HCT116 (cell line): Measurements from ENCODE around the gene GFOD1. TPM values are rescaled to one million over a fixed set of nuclear protein-coding genes. Genes with fewer than 3 reads are reported as not detected.

Experiments used
- ATAC-seq: fragments of 200-7000 bp; cut with Tn5 transposase; 2 replicates; pipeline ENCODE4 v1.9.1; 2020; ENCODE audit warnings: mild to moderate bottlenecking, moderate library complexity
- BruUV-seq: library from RNA; stranded (reverse); fragments of 400-500 nt; replicated peaks from 2 replicates; lab custom pipeline; 2021; lab: Mats Ljungman, UMichigan
- CTCF ChIA-PET: fragments of 300-600 bp; sonication (Branson Sonifier 250); formaldehyde crosslinking; loops from one replicate; lab custom pipeline; 2021; ENCODE audit warnings: antibody characterized with exemption; lab: Charles Lee
- POLR2A ChIA-PET: fragments of 300-600, 350-600 bp; sonication (Branson Sonifier 250); formaldehyde crosslinking; loops from one replicate; lab custom pipeline; 2021; ENCODE audit warnings: antibody characterized with exemption; lab: Charles Lee
- RAD21 ChIA-PET, 2 experiments: fragments of 300-600 bp; sonication (Branson Sonifier 250); formaldehyde crosslinking; loops; one replicate each; lab custom pipeline; 2023; ENCODE audit warnings: low total read pairs in 2 of 2; ENCODE audit not compliant: uncharacterized antibody in 2 of 2, unreplicated experiment in 2 of 2, low non-redundant PET in 1 of 2; lab: Charles Lee
- DNase-seq: peaks from one replicate; pipeline ENCODE4 v3.0.0-alpha.2; 2010; ENCODE audit warnings: low read depth, low spot score
- H2AFZ ChIP-seq: fragments of 200-600 bp; shearing (Covaris generic), sonication (generic); 2 replicates; pipeline ENCODE4 v1.6.1; 2017; ENCODE audit warnings: low read depth, mixed run types, mixed read lengths, antibody characterized with exemption, low read length; ENCODE audit not compliant: poor library complexity, severe bottlenecking
- H3K27ac ChIP-seq: 2 replicates; pipeline ENCODE4 v1.5.1; 2012; ENCODE audit warnings: low read depth, low read length
- H3K27me3 ChIP-seq: fragments of 200-600 bp; sonication (generic); 2 replicates; pipeline ENCODE4 v1.6.1; 2016; ENCODE audit warnings: mixed run types, low read length, mixed read lengths; ENCODE audit not compliant: insufficient read depth
- H3K36me3 ChIP-seq, 2 experiments: fragments of 200-500 bp in 1 of 2; fragments of 200-600 bp in 1 of 2; sonication (Bioruptor generic) in 1 of 2; sonication (generic) in 1 of 2; 2 replicates each; pipeline versions ENCODE4 v1.5.1 to v1.6.1; 2014 to 2016; ENCODE audit warnings: low read length in 2 of 2, inconsistent platforms in 1 of 2, mixed read lengths in 1 of 2, mixed run types in 1 of 2; ENCODE audit not compliant: insufficient read depth in 2 of 2, control insufficient read depth in 1 of 2
- H3K4me1 ChIP-seq, 2 experiments: fragments of 200-600 bp in 1 of 2; sonication (generic) in 1 of 2; 2 replicates each; pipeline versions ENCODE4 v1.5.1 to v1.6.1; 2012 to 2017; ENCODE audit warnings: low read length in 2 of 2, inconsistent platforms in 1 of 2, mild to moderate bottlenecking in 1 of 2, mixed read lengths in 1 of 2, mixed run types in 1 of 2, moderate library complexity in 1 of 2; ENCODE audit not compliant: insufficient read depth in 2 of 2, control insufficient read depth in 1 of 2
- H3K4me2 ChIP-seq: fragments of 200-600 bp; sonication (generic); 2 replicates; pipeline ENCODE4 v1.6.1; 2017; ENCODE audit warnings: mixed run types, low read length, mixed read lengths
- H3K4me3 ChIP-seq, 2 experiments: fragments of 200-600 bp in 1 of 2; sonication (generic) in 1 of 2; replicated peaks in 1 of 2; 2 replicates each; pipeline ENCODE4 v1.5.1; 2011 to 2016; ENCODE audit warnings: low read length in 2 of 2, control low read depth in 1 of 2, low read depth in 1 of 2, mild to moderate bottlenecking in 1 of 2, mixed read lengths in 1 of 2, mixed run types in 1 of 2
- H3K79me2 ChIP-seq: fragments of 200-600 bp; sonication (generic); 2 replicates; pipeline ENCODE4 v1.6.1; 2017; ENCODE audit warnings: mild to moderate bottlenecking, mixed run types, low read length, moderate library complexity, mixed read lengths; ENCODE audit not compliant: insufficient read depth
- H3K9ac ChIP-seq: fragments of 200-600 bp; sonication (generic); 2 replicates; pipeline ENCODE4 v1.6.1; 2016; ENCODE audit warnings: low read length, mixed read lengths
- H3K9me2 ChIP-seq: fragments of 200-600 bp; sonication (generic), shearing (Covaris generic); 2 replicates; pipeline ENCODE4 v1.6.1; 2017; ENCODE audit warnings: mixed run types, mild to moderate bottlenecking, moderate library complexity; ENCODE audit not compliant: insufficient read depth
- H3K9me3 ChIP-seq, 2 experiments: fragments of 200-500 bp in 1 of 2; fragments of 200-600 bp in 1 of 2; sonication (Bioruptor generic) in 1 of 2; sonication (generic) in 1 of 2; 2 replicates each; pipeline ENCODE4 v1.6.1; 2014 to 2017; ENCODE audit warnings: low read length in 2 of 2, mixed read lengths in 2 of 2, inconsistent platforms in 1 of 2, low read depth in 1 of 2, mild to moderate bottlenecking in 1 of 2, mixed run types in 1 of 2, moderate library complexity in 1 of 2; ENCODE audit not compliant: control insufficient read depth in 1 of 2, insufficient read depth in 1 of 2
- H4K20me1 ChIP-seq: fragments of 200-600 bp; sonication (generic), shearing (Covaris generic); 2 replicates; pipeline ENCODE4 v1.6.1; 2017; ENCODE audit warnings: mixed run types, mild to moderate bottlenecking, moderate library complexity; ENCODE audit not compliant: insufficient read depth
- ATF3 ChIP-seq: IDR thresholded peaks from 2 replicates; pipeline ENCODE4 v1.6.1; 2012
- CBX3 ChIP-seq: IDR thresholded peaks from 2 replicates; pipeline ENCODE4 v1.6.1; 2012; ENCODE audit warnings: low read depth
- CEBPB ChIP-seq: IDR thresholded peaks from 2 replicates; pipeline ENCODE4 v1.6.1; 2012; ENCODE audit warnings: low read depth
- ELF1 ChIP-seq: IDR thresholded peaks from 2 replicates; pipeline ENCODE4 v1.6.1; 2012; ENCODE audit warnings: low read depth, borderline replicate concordance
- EZH2 ChIP-seq: fragments of 200-600 bp; sonication (generic); IDR thresholded peaks from 2 replicates; pipeline ENCODE4 v1.6.1; 2017; ENCODE audit warnings: antibody characterized with exemption, mixed run types
- MAX ChIP-seq: IDR thresholded peaks from 2 replicates; pipeline ENCODE4 v1.6.1; 2012
- RAD21 ChIP-seq: IDR thresholded peaks from 2 replicates; pipeline ENCODE4 v1.6.1; 2012; ENCODE audit warnings: low read depth, mild to moderate bottlenecking
- SP1 ChIP-seq: IDR thresholded peaks from 2 replicates; pipeline ENCODE4 v1.6.1; 2012; ENCODE audit warnings: low read depth
- YY1 ChIP-seq: IDR thresholded peaks from 2 replicates; pipeline ENCODE4 v1.6.1; 2011; ENCODE audit warnings: low read length, low read depth, moderate library complexity, mild to moderate bottlenecking; ENCODE audit not compliant: insufficient replicate concordance; ENCODE audit errors: extremely low read depth
- ZFX ChIP-seq: fragments of 450-650 bp; IDR thresholded peaks from 2 replicates; pipeline ENCODE4 v1.6.1; 2017
- intact Hi-C: fragments of 100-400 bp; cut with micrococcal nuclease; formaldehyde crosslinking; loops from 2 replicates; pipeline ENCODE4 v1.10.0; 2022
- total RNA-seq: library from RNA; stranded (reverse); gene quantifications from one replicate; pipeline ENCODE4 v1.2.1, GENCODE V29; 2021; ENCODE audit not compliant: unreplicated experiment

The GFOD1 gene
- total RNA-seq, 1 experiment from 2014 or later = 3.8 TPM

GRCh38 chr6:13406781-13407180, 80.6 kb downstream of the GFOD1 start:
- ChIA-PET CTCF (no interaction called here), RAD21 (interaction anchor here in 1 of 2 experiments (0.6 kb wide), 1 partner anchor 9 kb away, joined by 3 read pairs; no protein-coding TSS in a partner anchor), POLR2A (no interaction called here)
- H3K36me3 ChIP-seq = no peaks in the 10 kb centered on the region
- ATAC-seq (peak; percentile 69), DNase-seq (peak; percentile 16)
- no peaks in the 10 kb centered on the region for H4K20me1 ChIP-seq
- intact Hi-C loops = no loop called here
- H2AFZ ChIP-seq = no peak overlapping the region
- BruUV-seq = no TSS peak
- peaks cover 12 to 27% of the 10 kb centered on the region in 2 experiments for H3K4me1 ChIP-seq
- no peaks in the 10 kb centered on the region for H3K9me2 ChIP-seq
- 0 out of 2 replicates have a peak, but pooled peaks have one; percentile 13 for TF ChIP-seq MAX
- no peak for TF ChIP-seq ZFX
- peak; percentile 51 for TF ChIP-seq SP1
- no peak for TF ChIP-seq ATF3
- no peaks in the 10 kb centered on the region for H3K27me3 ChIP-seq
- no peak overlapping the region for H3K9ac ChIP-seq
- no peaks in the 10 kb centered on the region for H3K79me2 ChIP-seq
- no peaks in the 10 kb centered on the region for H3K9me3 ChIP-seq
- no peak overlapping the region for H3K4me2 ChIP-seq
- no peak overlapping the region for H3K27ac ChIP-seq
- H3K4me3 ChIP-seq = no peak overlapping the region

GRCh38 chr6:13405961-13406477, 81.4 kb downstream of the GFOD1 start:
- Histone ChIP-seq H3K9ac (no peak overlapping the region), H3K36me3 (no peaks in the 10 kb centered on the region), H3K9me3 (no peaks in the 10 kb centered on the region), H3K4me2 (no peak overlapping the region), H3K4me3 (no peak overlapping the region), H3K27me3 (no peaks in the 10 kb centered on the region), H2AFZ (no peak overlapping the region), H3K9me2 (no peaks in the 10 kb centered on the region), H3K4me1 (peaks cover 12 to 27% of the 10 kb centered on the region in 2 experiments), H3K79me2 (no peaks in the 10 kb centered on the region), H4K20me1 (no peaks in the 10 kb centered on the region), H3K27ac (no peak overlapping the region)
- no TSS peak for BruUV-seq
- ChIA-PET CTCF (no interaction called here), POLR2A (no interaction called here), RAD21 (no interaction called here)
- ATAC-seq (no peak), DNase-seq (no peak)
- TF ChIP-seq ATF3 (no peak), CBX3 (no peak), YY1 (no peak), ELF1 (no peak), RAD21 (no peak), MAX (no peak), EZH2 (no peak), CEBPB (no peak)
- intact Hi-C loops = no loop called here
